GM12878 (cell line): ENCODE data around the gene NEURL4. TPM values are rescaled to one million over a fixed set of nuclear protein-coding genes. Genes with fewer than 3 reads are reported as not detected.

Experiments used
- ATAC-seq: fragments of 200-7000 bp; cut with Tn5 transposase; 3 replicates; pipeline ENCODE4 v1.9.1; 2020; ENCODE audit warnings: mild to moderate bottlenecking, moderate library complexity
- BruUV-seq: library from RNA; stranded (reverse); fragments of 400-500 nt; replicated peaks from 2 replicates; lab custom pipeline; 2021; lab: Mats Ljungman, UMichigan
- CTCF ChIA-PET: fragments of 300-600 bp; sonication (Branson Sonifier 250); formaldehyde crosslinking; extraction: SDS; loops from one replicate; lab custom pipeline; 2021; ENCODE audit warnings: inconsistent platforms; lab: Yijun Ruan, JAX
- POLR2A ChIA-PET: fragments of 350-600 bp; formaldehyde crosslinking; extraction: SDS; loops from one replicate; lab custom pipeline; 2021; ENCODE audit warnings: inconsistent platforms; lab: Charles Lee
- RAD21 ChIA-PET: fragments of 300-600 bp; sonication (Branson Sonifier 250); formaldehyde crosslinking; loops from one replicate; lab custom pipeline; 2023; ENCODE audit warnings: antibody characterized with exemption; ENCODE audit not compliant: unreplicated experiment; lab: Charles Lee
- SMC1A ChIA-PET: fragments of 300-600 bp; sonication (Branson Sonifier 250); formaldehyde crosslinking; loops from one replicate; lab custom pipeline; 2023; ENCODE audit not compliant: unreplicated experiment, uncharacterized antibody; lab: Charles Lee
- DNase-seq: peaks from one replicate; pipeline ENCODE4 v3.0.0-alpha.2; 2011; ENCODE audit warnings: low read depth, low spot score
- FAIRE-seq: peaks from 3 replicates; lab custom pipeline; 2011; peaks lifted over from hg19 to GRCh38; lab: Jason Lieb, UNC
- H2AFZ ChIP-seq: 2 replicates; pipeline ENCODE4 v1.6.0; 2011; ENCODE audit warnings: low read depth, low read length, control low read depth; ENCODE audit not compliant: control insufficient read depth
- H3K27ac ChIP-seq: 2 replicates; pipeline ENCODE4 v1.5.1; 2011; ENCODE audit warnings: control low read depth; ENCODE audit not compliant: control insufficient read depth, insufficient read depth
- H3K27me3 ChIP-seq, 2 experiments: replicated peaks in 1 of 2; 2 replicates each; pipeline versions ENCODE4 v1.6.0 to v1.6.1; 2011; ENCODE audit warnings: low read length in 1 of 2; ENCODE audit not compliant: control insufficient read depth in 2 of 2, insufficient read depth in 2 of 2
- H3K36me3 ChIP-seq, 2 experiments: 2 replicates each; pipeline ENCODE4 v1.5.1; 2011; ENCODE audit warnings: low read length in 1 of 2; ENCODE audit not compliant: control insufficient read depth in 2 of 2, insufficient read depth in 2 of 2
- H3K4me1 ChIP-seq: 2 replicates; pipeline ENCODE4 v1.6.1; 2011; ENCODE audit warnings: mild to moderate bottlenecking, low read length, moderate library complexity, mixed read lengths; ENCODE audit not compliant: control insufficient read depth, insufficient read depth
- H3K4me2 ChIP-seq: 2 replicates; pipeline ENCODE4 v1.6.0; 2011; ENCODE audit warnings: control low read depth; ENCODE audit not compliant: control insufficient read depth, insufficient read depth
- H3K4me3 ChIP-seq: fragments of 200-600 bp; sonication (generic); 2 replicates; pipeline ENCODE4 v1.5.1; 2016
- H3K79me2 ChIP-seq: 2 replicates; pipeline ENCODE4 v1.6.0; 2011; ENCODE audit warnings: low read length; ENCODE audit not compliant: control insufficient read depth, insufficient read depth
- H3K9ac ChIP-seq: 2 replicates; pipeline ENCODE4 v1.8.0; 2011; ENCODE audit warnings: low read length, control low read depth, mixed read lengths; ENCODE audit not compliant: control insufficient read depth, insufficient read depth
- H3K9me3 ChIP-seq: replicated peaks from 3 replicates; pipeline ENCODE4 v1.5.1; 2011; ENCODE audit warnings: mild to moderate bottlenecking, low read length; ENCODE audit not compliant: control insufficient read depth, insufficient read depth
- H4K20me1 ChIP-seq: 2 replicates; pipeline ENCODE4 v1.6.0; 2011; ENCODE audit not compliant: control insufficient read depth, insufficient read depth
- CEBPB ChIP-seq, 2 experiments: fragments of 150-350 bp in 1 of 2; IDR thresholded peaks; 2 replicates each; pipeline ENCODE4 v1.6.1; 2012 to 2014; ENCODE audit warnings: low read depth in 2 of 2, low read length in 2 of 2, borderline replicate concordance in 1 of 2, inconsistent platforms in 1 of 2
- ESRRA ChIP-seq: IDR thresholded peaks from 2 replicates; pipeline ENCODE4 v1.6.1; 2012; ENCODE audit warnings: mild to moderate bottlenecking, low read length, improper control_type of control experiment
- NRF1 ChIP-seq: conservative IDR thresholded peaks from 2 replicates; pipeline ENCODE4 v1.6.1; 2011; ENCODE audit warnings: mild to moderate bottlenecking, low read depth, low read length, improper control_type of control experiment
- ZZZ3 ChIP-seq: IDR thresholded peaks from 2 replicates; pipeline ENCODE4 v1.6.1; 2011; ENCODE audit warnings: low read depth; ENCODE audit not compliant: control insufficient read depth, insufficient read length
- WGBS: methylation state at CpG from one replicate; pipeline ENCODE4 v1.1.6; 2016; ENCODE audit warnings: low lambda C conversion rate; ENCODE audit not compliant: insufficient replicate concordance, insufficient coverage; ENCODE audit errors: missing lambda C conversion rate; 5-methylcytosine and 5-hydroxymethylcytosine counted together
- in situ Hi-C: fragments of 300-500 bp; cut with MboI; formaldehyde crosslinking; loops from 9 replicates; pipeline ENCODE4 v1.14.3; 2018; ENCODE audit warnings: mixed read lengths
- intact Hi-C: fragments of 100-400 bp; cut with micrococcal nuclease; formaldehyde crosslinking; loops from one replicate; pipeline ENCODE4 v1.14.2; 2022; ENCODE audit not compliant: unreplicated experiment
- polyA plus RNA-seq, 11 experiments: library from polyadenylated mRNA; depleted of rRNA in 4 of 11; unstranded in 6 of 11; stranded (reverse) in 5 of 11; fragments of >200 nt; fragmentation: Nextera tagmentation in 4 of 11; fragmentation: Illumina TruSeq in 1 of 11; extraction: Ambion mirVana in 4 of 11; extraction: Trizol in 1 of 11; gene quantifications; 1 replicate in 1 of 11; 2 replicates in 10 of 11; pipeline versions ENCODE4 v1.2.1 to v1.2.3, GENCODE V29; 2011 to 2016; ENCODE audit warnings: inconsistent platforms in 2 of 11, missing spikeins in 2 of 11, low read depth in 1 of 11
- total RNA-seq, 4 experiments: library from RNA; depleted of rRNA in 3 of 4; stranded (reverse); fragments of >200 nt in 3 of 4; fragmentation: Illumina TruSeq in 1 of 4; extraction: Trizol in 1 of 4; gene quantifications; 2 replicates each; pipeline versions ENCODE4 v1.2.1 to v1.2.3, GENCODE V29; 2013 to 2021
- TF ChIP-seq, protein P1 (sequence below): fragments of 450-650 bp; IDR thresholded peaks from 2 replicates; pipeline ENCODE4 v1.6.1; 2017; ENCODE audit warnings: mild to moderate bottlenecking, low read depth, inconsistent platforms; ENCODE audit not compliant: poor library complexity, severe bottlenecking
- TF ChIP-seq, protein P2 (sequence below): fragments of 150-350 bp; IDR thresholded peaks from 2 replicates; pipeline ENCODE4 v1.6.1; 2016; ENCODE audit warnings: low read depth, low read length
- TF ChIP-seq, protein P3 (sequence below): fragments of 150-350 bp; IDR thresholded peaks from 2 replicates; pipeline ENCODE4 v1.6.1; 2014; ENCODE audit warnings: mild to moderate bottlenecking, low read depth, low read length

NEURL4 gene
- total and polyA plus RNA-seq, 10 of the 15 experiments (the other 5 are each of a cell fraction or from before 2014, with no cell fraction given) = 0.03 to 41.9 (median 10.0) TPM

DNA sequence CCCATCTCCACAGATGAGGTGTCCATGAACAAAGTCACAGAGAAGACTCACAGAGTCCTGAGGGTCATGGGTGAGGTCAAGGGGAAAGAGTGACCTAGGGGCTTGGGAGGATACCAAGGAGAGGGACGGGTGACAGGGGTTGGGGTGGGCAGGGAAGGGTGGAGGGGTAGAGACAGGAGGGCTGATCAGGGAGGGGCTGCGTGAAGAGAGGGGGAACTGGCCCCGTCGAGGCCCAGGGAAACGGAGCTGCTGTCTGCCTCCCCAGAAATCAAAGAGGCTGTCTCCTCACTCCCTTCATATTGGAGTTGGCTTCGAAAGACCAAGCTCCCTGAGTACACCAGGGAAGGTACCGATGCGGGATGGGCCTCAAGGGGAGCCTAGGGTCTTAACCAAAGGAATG is 26.4 kb upstream of the NEURL4 start (continued):
- TF ChIP-seq, protein P1, sequence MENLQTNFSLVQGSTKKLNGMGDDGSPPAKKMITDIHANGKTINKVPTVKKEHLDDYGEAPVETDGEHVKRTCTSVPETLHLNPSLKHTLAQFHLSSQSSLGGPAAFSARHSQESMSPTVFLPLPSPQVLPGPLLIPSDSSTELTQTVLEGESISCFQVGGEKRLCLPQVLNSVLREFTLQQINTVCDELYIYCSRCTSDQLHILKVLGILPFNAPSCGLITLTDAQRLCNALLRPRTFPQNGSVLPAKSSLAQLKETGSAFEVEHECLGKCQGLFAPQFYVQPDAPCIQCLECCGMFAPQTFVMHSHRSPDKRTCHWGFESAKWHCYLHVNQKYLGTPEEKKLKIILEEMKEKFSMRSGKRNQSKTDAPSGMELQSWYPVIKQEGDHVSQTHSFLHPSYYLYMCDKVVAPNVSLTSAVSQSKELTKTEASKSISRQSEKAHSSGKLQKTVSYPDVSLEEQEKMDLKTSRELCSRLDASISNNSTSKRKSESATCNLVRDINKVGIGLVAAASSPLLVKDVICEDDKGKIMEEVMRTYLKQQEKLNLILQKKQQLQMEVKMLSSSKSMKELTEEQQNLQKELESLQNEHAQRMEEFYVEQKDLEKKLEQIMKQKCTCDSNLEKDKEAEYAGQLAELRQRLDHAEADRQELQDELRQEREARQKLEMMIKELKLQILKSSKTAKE = no peak
- TF ChIP-seq, protein P2, sequence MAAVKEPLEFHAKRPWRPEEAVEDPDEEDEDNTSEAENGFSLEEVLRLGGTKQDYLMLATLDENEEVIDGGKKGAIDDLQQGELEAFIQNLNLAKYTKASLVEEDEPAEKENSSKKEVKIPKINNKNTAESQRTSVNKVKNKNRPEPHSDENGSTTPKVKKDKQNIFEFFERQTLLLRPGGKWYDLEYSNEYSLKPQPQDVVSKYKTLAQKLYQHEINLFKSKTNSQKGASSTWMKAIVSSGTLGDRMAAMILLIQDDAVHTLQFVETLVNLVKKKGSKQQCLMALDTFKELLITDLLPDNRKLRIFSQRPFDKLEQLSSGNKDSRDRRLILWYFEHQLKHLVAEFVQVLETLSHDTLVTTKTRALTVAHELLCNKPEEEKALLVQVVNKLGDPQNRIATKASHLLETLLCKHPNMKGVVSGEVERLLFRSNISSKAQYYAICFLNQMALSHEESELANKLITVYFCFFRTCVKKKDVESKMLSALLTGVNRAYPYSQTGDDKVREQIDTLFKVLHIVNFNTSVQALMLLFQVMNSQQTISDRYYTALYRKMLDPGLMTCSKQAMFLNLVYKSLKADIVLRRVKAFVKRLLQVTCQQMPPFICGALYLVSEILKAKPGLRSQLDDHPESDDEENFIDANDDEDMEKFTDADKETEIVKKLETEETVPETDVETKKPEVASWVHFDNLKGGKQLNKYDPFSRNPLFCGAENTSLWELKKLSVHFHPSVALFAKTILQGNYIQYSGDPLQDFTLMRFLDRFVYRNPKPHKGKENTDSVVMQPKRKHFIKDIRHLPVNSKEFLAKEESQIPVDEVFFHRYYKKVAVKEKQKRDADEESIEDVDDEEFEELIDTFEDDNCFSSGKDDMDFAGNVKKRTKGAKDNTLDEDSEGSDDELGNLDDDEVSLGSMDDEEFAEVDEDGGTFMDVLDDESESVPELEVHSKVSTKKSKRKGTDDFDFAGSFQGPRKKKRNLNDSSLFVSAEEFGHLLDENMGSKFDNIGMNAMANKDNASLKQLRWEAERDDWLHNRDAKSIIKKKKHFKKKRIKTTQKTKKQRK = no peak
- no peak for TF ChIP-seq CEBPB (IDR thresholded peaks at IDR 0.05; ENCODE audit: borderline replicate concordance in 1 of 2, low read depth in 2 of 2, low read length in 2 of 2)

DNA sequence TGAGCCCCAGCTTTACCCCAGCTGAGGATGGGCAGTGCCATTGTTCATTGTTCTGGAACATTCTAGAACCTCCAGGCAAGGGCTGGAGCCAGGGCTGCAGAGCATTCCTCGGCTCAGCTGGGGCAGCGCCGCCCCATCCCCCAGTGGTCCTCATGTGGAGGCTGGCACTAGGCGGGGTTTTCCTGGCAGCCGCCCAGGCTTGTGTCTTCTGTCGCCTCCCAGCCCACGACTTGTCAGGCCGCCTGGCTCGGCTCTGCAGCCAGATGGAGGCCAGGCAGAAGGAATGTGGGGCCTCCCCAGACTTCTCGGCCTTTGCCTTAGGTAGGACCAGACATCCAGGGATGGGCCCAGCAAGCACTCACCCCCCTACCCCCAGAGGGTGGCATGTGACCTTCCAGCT is 25.9 kb upstream of the NEURL4 start, which contains the start of gene TMEM95:
TMEM95 (plus strand) TSS at position 104 of the 400 bp plus-strand sequence; CDS start at position 153, 49 bp downstream.
- FAIRE-seq = no peak
- Histone ChIP-seq H3K27ac (no peak within 1 kb of the TSS), H3K4me1 (peaks cover 23% of the 10 kb centered on the region), H2AFZ (no peak within 1 kb of the TSS), H3K9me3 (no peaks in the 10 kb centered on the region), H3K9ac (0 out of 2 replicates have a peak within 1 kb of the TSS, but pooled peaks have one; percentile 14), H3K79me2 (peaks cover 7% of the 10 kb centered on the region), H3K4me2 (peak within 1 kb of the TSS; percentile 30; the same call in 1 of the 2 replicates), H3K4me3 (no peak within 1 kb of the TSS), H4K20me1 (no peaks in the 10 kb centered on the region), H3K36me3 (no peaks in the 10 kb centered on the region), H3K27me3 (no peaks in the 10 kb centered on the region)
- DNase-seq = no peak
- TF ChIP-seq, protein P3, sequence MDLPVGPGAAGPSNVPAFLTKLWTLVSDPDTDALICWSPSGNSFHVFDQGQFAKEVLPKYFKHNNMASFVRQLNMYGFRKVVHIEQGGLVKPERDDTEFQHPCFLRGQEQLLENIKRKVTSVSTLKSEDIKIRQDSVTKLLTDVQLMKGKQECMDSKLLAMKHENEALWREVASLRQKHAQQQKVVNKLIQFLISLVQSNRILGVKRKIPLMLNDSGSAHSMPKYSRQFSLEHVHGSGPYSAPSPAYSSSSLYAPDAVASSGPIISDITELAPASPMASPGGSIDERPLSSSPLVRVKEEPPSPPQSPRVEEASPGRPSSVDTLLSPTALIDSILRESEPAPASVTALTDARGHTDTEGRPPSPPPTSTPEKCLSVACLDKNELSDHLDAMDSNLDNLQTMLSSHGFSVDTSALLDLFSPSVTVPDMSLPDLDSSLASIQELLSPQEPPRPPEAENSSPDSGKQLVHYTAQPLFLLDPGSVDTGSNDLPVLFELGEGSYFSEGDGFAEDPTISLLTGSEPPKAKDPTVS = peak; percentile 96
- TF ChIP-seq ESRRA = no peak
- TF ChIP-seq ZZZ3 = no peak
- TF ChIP-seq NRF1 = no peak
- ATAC-seq = no peak
- no TSS peak for BruUV-seq
- SMC1A ChIA-PET = interaction anchor here (0.8 to 2.4 kb wide), 10 partner anchors 19 to 309 kb away, joined by 3 to 9 read pairs (median 5); partner anchors contain the start of genes ACAP1, SLC2A4 and TMEM256
- in situ Hi-C loops (no loop called here), intact Hi-C loops (no loop called here)
- 76% methylated on average over 10 of the region's 10 CpGs for WGBS
- RAD21 ChIA-PET = interaction anchor here (0.5 to 3.6 kb wide), 15 partner anchors 18 to 333 kb away, joined by 3 to 31 read pairs (median 5); partner anchors contain the start of genes ACAP1, MPDU1, NEURL4 and TMEM102
- POLR2A ChIA-PET = interaction anchor here (0.6 to 1.5 kb wide), 6 partner anchors 40 to 502 kb away, joined by 3 to 6 read pairs (median 4); partner anchors contain the start of genes GPS2, SLC2A4, TP53 and WRAP53
- CTCF ChIA-PET = interaction anchor here (0.6 to 4.0 kb wide), 29 partner anchors 13 to 516 kb away, joined by 3 to 58 read pairs (median 6); partner anchors contain the start of genes ACAP1, CD68, SENP3 and SOX15
